Measurements from ENCODE around the gene DCD.

DCD gene

GRCh38 chr12:54625598-54625997, 22.6 kb downstream of the DCD start:
- no peak for DNase-seq (ENCODE audit: low read depth in 1 of 2, low spot score in 1 of 2)
- no peak for TF ChIP-seq GABPA (IDR thresholded peaks at IDR 0.05; ENCODE audit: low read depth)
- TF ChIP-seq POLR2AphosphoS5 (IDR thresholded peaks at IDR 0.05; ENCODE audit: low read depth), result no peak
- TF ChIP-seq CTCF (IDR thresholded peaks at IDR 0.05; ENCODE audit: insufficient read depth, low read length), result no peak
- TF ChIP-seq REST (IDR thresholded peaks at IDR 0.05; ENCODE audit: insufficient replicate concordance, low read depth), result no peak
- no peak for TF ChIP-seq SPI1 (IDR thresholded peaks at IDR 0.05; ENCODE audit: borderline replicate concordance, low read depth)
- Histone ChIP-seq H3K4me3 (replicated peaks; ENCODE audit: insufficient read depth, low read length) (no peak overlapping the region), H3K27me3 (ENCODE audit: insufficient read depth, poor library complexity, severe bottlenecking) (peaks cover 5% of the 10 kb centered on the region), H3K27ac (replicated peaks) (no peak overlapping the region)

- no peak overlapping the region for H3K27ac ChIP-seq (replicated peaks)
- TF ChIP-seq REST (IDR thresholded peaks at IDR 0.05; ENCODE audit: insufficient replicate concordance, low read depth) (no peak), POLR2AphosphoS5 (IDR thresholded peaks at IDR 0.05; ENCODE audit: low read depth) (no peak)
- no peak overlapping the region for H3K4me3 ChIP-seq (replicated peaks; ENCODE audit: insufficient read depth, low read length)
- DNase-seq (ENCODE audit: low read depth in 1 of 2, low spot score in 1 of 2), result no peak
- H3K27me3 ChIP-seq (ENCODE audit: insufficient read depth, poor library complexity, severe bottlenecking), result peaks cover 11% of the 10 kb centered on the region
Observed at GRCh38 chr12:54624315-54625279, 23.6 kb downstream of the DCD start.

- no peak for DNase-seq (ENCODE audit: low read depth in 1 of 2, low spot score in 1 of 2)
- H3K27me3 ChIP-seq (ENCODE audit: insufficient read depth, poor library complexity, severe bottlenecking), result peaks cover 20% of the 10 kb centered on the region
- H3K27ac ChIP-seq (replicated peaks), result no peak overlapping the region
- TF ChIP-seq POLR2AphosphoS5 (IDR thresholded peaks at IDR 0.05; ENCODE audit: low read depth) (no peak), CTCF (IDR thresholded peaks at IDR 0.05; ENCODE audit: insufficient read depth, low read length) (no peak), GABPA (IDR thresholded peaks at IDR 0.05; ENCODE audit: low read depth) (no peak), SPI1 (IDR thresholded peaks at IDR 0.05; ENCODE audit: borderline replicate concordance, low read depth) (no peak), REST (IDR thresholded peaks at IDR 0.05; ENCODE audit: insufficient replicate concordance, low read depth) (no peak)
- no peak overlapping the region for H3K4me3 ChIP-seq (replicated peaks; ENCODE audit: insufficient read depth, low read length)
Observed at GRCh38 chr12:54622463-54623183, 25.5 kb downstream of the DCD start.

Measured in HL-60 (cell line).